Vagina (tissue), 2 donors: ENCODE results near the gene TLN1. TPM values are rescaled to one million over a fixed set of nuclear protein-coding genes. Genes with fewer than 3 reads are reported as not detected.

Experiments
- DNase-seq, 2 donors: peaks; one replicate each; pipeline ENCODE4 v3.0.0-alpha.2; 2017; ENCODE audit errors: extremely low spot score in 2 of 2
- H3K27ac ChIP-seq: fragments of 200-600 bp; sonication (generic); one replicate; pipeline ENCODE4 v1.5.1; 2019
- H3K27me3 ChIP-seq: fragments of 200-600 bp; sonication (generic); one replicate; pipeline ENCODE4 v1.5.1; 2019
- H3K36me3 ChIP-seq, 2 donors: fragments of 200-600 bp; sonication (generic); one replicate each; pipeline ENCODE4 v1.5.1; 2017 to 2019
- H3K4me1 ChIP-seq: fragments of 200-600 bp; sonication (generic); one replicate; pipeline ENCODE4 v1.5.1; 2019
- H3K4me3 ChIP-seq, 2 donors: fragments of 200-600 bp; sonication (generic); 1 replicate in 1 of 2; 2 replicates in 1 of 2; pipeline ENCODE4 v1.5.1; 2016 to 2019
- H3K9me3 ChIP-seq: fragments of 200-600 bp; sonication (generic); one replicate; pipeline ENCODE4 v1.5.1; 2019
- CTCF ChIP-seq, 3 experiments: fragments of 450-650 bp in 2 of 3; fragments of 200-600 bp in 1 of 3; sonication (generic) in 1 of 3; IDR thresholded peaks; one replicate each; pipeline ENCODE4 v1.5.1; 2017 to 2019; ENCODE audit warnings: antibody characterized with exemption in 3 of 3, mild to moderate bottlenecking in 2 of 3, moderate library complexity in 2 of 3
- POLR2A ChIP-seq, 2 donors: fragments of 450-650 bp; IDR thresholded peaks; one replicate each; pipeline ENCODE4 v1.6.1; 2017; ENCODE audit warnings: antibody characterized with exemption in 2 of 2, mild to moderate bottlenecking in 2 of 2, moderate library complexity in 2 of 2
- POLR2AphosphoS5 ChIP-seq, 2 donors: sonication (generic); formaldehyde crosslinking; IDR thresholded peaks; one replicate each; pipeline ENCODE4 v1.9.0; 2017; ENCODE audit warnings: antibody characterized with exemption in 2 of 2, mild to moderate bottlenecking in 2 of 2, low read depth in 1 of 2; ENCODE audit not compliant: insufficient read depth in 1 of 2
- intact Hi-C: fragments of 100-400 bp; cut with DNase I; formaldehyde crosslinking; loops from one replicate; pipeline ENCODE4 v1.15.1; 2023
- total RNA-seq: library from RNA; depleted of rRNA; stranded (reverse); fragments of >200 nt; gene quantifications from one replicate; pipeline ENCODE4 v1.2.3, GENCODE V29; 2016

Gene TLN1
- total RNA-seq, 1 donor from 2014 or later: 268 TPM

DNA sequence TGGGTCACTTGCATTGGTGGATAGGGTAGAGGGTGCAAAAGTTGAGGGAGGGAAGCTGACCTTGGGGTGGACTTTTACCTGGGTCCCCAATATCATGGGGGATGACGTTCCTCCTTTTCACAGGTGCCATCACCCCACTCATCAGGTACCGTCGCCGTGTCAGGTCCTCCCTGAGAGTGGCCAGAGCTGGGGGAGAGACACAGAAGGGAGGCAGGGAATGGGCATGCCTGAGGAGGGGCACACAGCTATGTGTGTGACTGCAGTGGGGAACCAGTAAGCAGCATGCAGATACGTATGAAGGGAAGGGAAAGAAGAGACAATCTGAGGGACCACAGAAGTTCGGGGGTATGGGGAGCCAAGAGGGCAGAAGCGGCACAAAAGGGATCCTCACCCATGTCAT lies 6.9 kb upstream of the TLN1 start:
- peaks cover 0 to 84% of the 10 kb centered on the region in 2 donors for H3K36me3 ChIP-seq

GRCh38 chr9:35738186-35738585 lies 6.2 kb upstream of the TLN1 start:
- no peaks in the 10 kb centered on the region for H3K9me3 ChIP-seq
- H3K4me3 ChIP-seq: no peak overlapping the region
- H3K36me3 ChIP-seq: peaks cover 0 to 76% of the 10 kb centered on the region in 2 donors
- H3K27ac ChIP-seq: no peak overlapping the region
- TF ChIP-seq POLR2AphosphoS5 (IDR thresholded peaks at IDR 0.05; ENCODE audit: insufficient read depth in 1 of 2, low read depth in 1 of 2) (no peak), POLR2A (IDR thresholded peaks at IDR 0.05) (no peak), CTCF (IDR thresholded peaks at IDR 0.05) (no peak)
- DNase-seq: no peak
- peaks cover 10% of the 10 kb centered on the region for H3K4me1 ChIP-seq
- H3K27me3 ChIP-seq: no peaks in the 10 kb centered on the region
- intact Hi-C loops: no loop called here

More for the DNA sequence above, 6.9 kb upstream of the TLN1 start:
- Histone ChIP-seq H3K4me3 (no peak overlapping the region), H3K27ac (no peak overlapping the region), H3K9me3 (no peaks in the 10 kb centered on the region), H3K27me3 (no peaks in the 10 kb centered on the region), H3K4me1 (peaks cover 3% of the 10 kb centered on the region)
- TF ChIP-seq POLR2A (IDR thresholded peaks at IDR 0.05) (no peak), CTCF (IDR thresholded peaks at IDR 0.05) (no peak), POLR2AphosphoS5 (IDR thresholded peaks at IDR 0.05; ENCODE audit: insufficient read depth in 1 of 2, low read depth in 1 of 2) (no peak)
- no peak for DNase-seq
- intact Hi-C loops: no loop called here

GRCh38 chr9:35737143-35737542 lies 5.1 kb upstream of the TLN1 start:
- TF ChIP-seq CTCF (IDR thresholded peaks at IDR 0.05) (no peak), POLR2A (IDR thresholded peaks at IDR 0.05) (no peak), POLR2AphosphoS5 (IDR thresholded peaks at IDR 0.05; ENCODE audit: insufficient read depth in 1 of 2, low read depth in 1 of 2) (no peak)
- Histone ChIP-seq H3K27me3 (no peaks in the 10 kb centered on the region), H3K4me1 (peaks cover 14% of the 10 kb centered on the region), H3K9me3 (no peaks in the 10 kb centered on the region), H3K36me3 (peaks cover 0 to 66% of the 10 kb centered on the region in 2 donors), H3K4me3 (no peak overlapping the region), H3K27ac (no peak overlapping the region)
- DNase-seq: no peak
- intact Hi-C loops: no loop called here

- H3K4me3 ChIP-seq: no peak overlapping the region
- no peak overlapping the region for H3K27ac ChIP-seq
- H3K9me3 ChIP-seq: no peaks in the 10 kb centered on the region
- intact Hi-C loops: no loop called here
- no peaks in the 10 kb centered on the region for H3K27me3 ChIP-seq
- no peak for TF ChIP-seq POLR2AphosphoS5 (IDR thresholded peaks at IDR 0.05; ENCODE audit: insufficient read depth in 1 of 2, low read depth in 1 of 2)
- TF ChIP-seq CTCF (IDR thresholded peaks at IDR 0.05): peak; percentile 8 to 60 (median 25)
- DNase-seq: no peak
- peaks cover 0 to 57% of the 10 kb centered on the region in 2 donors for H3K36me3 ChIP-seq
- H3K4me1 ChIP-seq: peaks cover 17% of the 10 kb centered on the region
These were observed 4.2 kb upstream of the TLN1 start for GRCh38 chr9:35736201-35736633.

DNA sequence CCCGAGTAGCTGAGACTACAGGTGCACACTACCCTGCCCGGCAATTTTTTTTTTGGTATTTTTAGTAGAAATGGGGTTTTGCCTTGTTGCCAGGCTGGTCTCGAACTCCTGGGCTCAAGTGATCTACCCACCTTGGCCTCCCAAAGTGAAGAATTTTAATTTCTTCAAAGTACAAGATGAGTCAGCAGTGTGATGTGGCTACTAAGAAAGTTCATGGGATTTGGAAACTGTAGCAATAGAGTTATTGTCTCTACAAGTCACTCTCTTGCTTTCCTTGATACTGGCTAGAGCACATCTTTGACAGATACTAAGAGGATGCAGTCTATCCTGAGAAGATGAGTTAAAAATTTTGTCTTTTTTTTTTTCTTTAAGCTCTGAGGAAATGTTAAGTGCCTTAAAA lies 2.1 kb upstream of the TLN1 start:
- no peaks in the 10 kb centered on the region for H3K27me3 ChIP-seq
- peaks cover 0 to 36% of the 10 kb centered on the region in 2 donors for H3K36me3 ChIP-seq
- H3K4me3 ChIP-seq: no peak overlapping the region
- H3K4me1 ChIP-seq: peaks cover 38% of the 10 kb centered on the region
- TF ChIP-seq POLR2A (IDR thresholded peaks at IDR 0.05) (no peak), POLR2AphosphoS5 (IDR thresholded peaks at IDR 0.05; ENCODE audit: insufficient read depth in 1 of 2, low read depth in 1 of 2) (no peak), CTCF (IDR thresholded peaks at IDR 0.05) (no peak)
- no peak overlapping the region for H3K27ac ChIP-seq
- no peaks in the 10 kb centered on the region for H3K9me3 ChIP-seq
- DNase-seq: no peak
- intact Hi-C loops: loop anchor here (5.0 kb wide), 1 partner anchor 127 kb away; the partner anchor contains the start of gene TESK1
